OCI-LY7 (cell line): ENCODE data around the gene MRPL40. TPM values are rescaled to one million over a fixed set of nuclear protein-coding genes. Genes with fewer than 3 reads are reported as not detected.

Experiments
- BruUV-seq: library from RNA; stranded (reverse); fragments of 400-500 nt; replicated peaks from 2 replicates; lab custom pipeline; 2021; lab: Mats Ljungman, UMichigan
- CTCF ChIA-PET: fragments of 300-600 bp; sonication (Branson Sonifier 250); formaldehyde crosslinking; loops from one replicate; lab custom pipeline; 2022; ENCODE audit warnings: antibody characterized with exemption; ENCODE audit not compliant: unreplicated experiment; lab: Charles Lee
- POLR2A ChIA-PET: fragments of 300-600 bp; sonication (Branson Sonifier 250); formaldehyde crosslinking; loops from one replicate; lab custom pipeline; 2022; ENCODE audit warnings: antibody characterized with exemption; lab: Charles Lee
- DNase-seq: peaks from one replicate; pipeline ENCODE4 v3.0.0-alpha.2; 2015; ENCODE audit warnings: low spot score
- H2AFZ ChIP-seq: fragments of 200-600 bp; sonication (generic), shearing (Covaris generic); 2 replicates; pipeline ENCODE4 v1.6.1; 2014; ENCODE audit warnings: mild to moderate bottlenecking, antibody characterized with exemption, low read length, moderate library complexity
- H3K27ac ChIP-seq: fragments of 200-600 bp; sonication (generic); 2 replicates; pipeline ENCODE4 v1.5.1; 2014; ENCODE audit warnings: mixed run types, low read depth, mild to moderate bottlenecking, moderate library complexity, low read length, inconsistent platforms; ENCODE audit not compliant: poor library complexity, severe bottlenecking
- H3K36me3 ChIP-seq: fragments of 200-600 bp; sonication (generic); 2 replicates; pipeline ENCODE4 v1.6.1; 2014; ENCODE audit warnings: mild to moderate bottlenecking, antibody characterized with exemption, low read length, moderate library complexity, mixed read lengths; ENCODE audit not compliant: insufficient read depth
- H3K4me1 ChIP-seq: fragments of 200-600 bp; sonication (generic); 2 replicates; pipeline ENCODE4 v1.5.1; 2014; ENCODE audit warnings: mild to moderate bottlenecking, low read length; ENCODE audit not compliant: insufficient read depth, poor library complexity, severe bottlenecking
- H3K4me2 ChIP-seq: fragments of 200-600 bp; sonication (generic); 2 replicates; pipeline ENCODE4 v1.6.1; 2014; ENCODE audit warnings: mild to moderate bottlenecking, low read length
- H3K4me3 ChIP-seq: fragments of 200-600 bp; sonication (generic); 2 replicates; pipeline ENCODE4 v1.5.1; 2014; ENCODE audit warnings: mild to moderate bottlenecking, low read depth, low read length; ENCODE audit not compliant: poor library complexity, severe bottlenecking
- H3K79me2 ChIP-seq: fragments of 200-600 bp; sonication (generic); 2 replicates; pipeline ENCODE4 v1.6.1; 2016; ENCODE audit warnings: low read depth, mild to moderate bottlenecking, low read length, moderate library complexity, mixed read lengths; ENCODE audit not compliant: insufficient read depth
- H3K9me2 ChIP-seq: fragments of 200-600 bp; sonication (generic); 2 replicates; pipeline ENCODE4 v1.6.1; 2016; ENCODE audit warnings: mild to moderate bottlenecking, low read length, mixed read lengths; ENCODE audit not compliant: insufficient read depth
- H3K9me3 ChIP-seq: fragments of 200-600 bp; sonication (generic); 2 replicates; pipeline ENCODE4 v1.6.1; 2014; ENCODE audit warnings: mild to moderate bottlenecking, mixed run types, low read length, mixed read lengths
- H4K20me1 ChIP-seq: fragments of 200-600 bp; sonication (generic); 2 replicates; pipeline ENCODE4 v1.6.1; 2014; ENCODE audit warnings: mild to moderate bottlenecking, antibody characterized with exemption, low read length, moderate library complexity, mixed read lengths; ENCODE audit not compliant: insufficient read depth
- CTCF ChIP-seq: fragments of 200-600 bp; sonication (generic); conservative IDR thresholded peaks from 2 replicates; pipeline ENCODE4 v1.5.1; 2014; ENCODE audit warnings: mild to moderate bottlenecking, antibody characterized with exemption, low read length, moderate library complexity, mixed read lengths
- EZH2phosphoT487 ChIP-seq: fragments of 200-600 bp; sonication (generic); IDR thresholded peaks from 2 replicates; pipeline ENCODE4 v1.6.1; 2018; ENCODE audit warnings: low read depth, borderline replicate concordance, mild to moderate bottlenecking, mixed run types, antibody characterized with exemption, low read length, moderate library complexity, mixed read lengths
- intact Hi-C: fragments of 100-400 bp; cut with micrococcal nuclease; formaldehyde crosslinking; loops from one replicate; pipeline ENCODE4 v1.10.0; 2022; ENCODE audit not compliant: unreplicated experiment
- total RNA-seq, 2 experiments: library from RNA; depleted of rRNA in 1 of 2; stranded (reverse); fragments of >200 nt in 1 of 2; shearing (Covaris generic) in 1 of 2; gene quantifications; 2 replicates each; pipeline ENCODE4 v1.2.3, GENCODE V29; 2014 to 2022

Gene MRPL40
- total RNA-seq, 2 experiments from 2014 or later, result 38.5 to 45.6 TPM

- no peaks in the 10 kb centered on the region for H3K9me3 ChIP-seq
- H3K4me3 ChIP-seq, result no peak overlapping the region
- intact Hi-C loops, result no loop called here
- DNase-seq, result no peak
- H2AFZ ChIP-seq, result no peak overlapping the region
- CTCF ChIA-PET, result interaction anchor here (0.5 to 1.0 kb wide), 2 partner anchors 10 to 15 kb away, joined by 3 read pairs; no protein-coding TSS in a partner anchor
- BruUV-seq, result no TSS peak
- TF ChIP-seq CTCF (no peak), EZH2phosphoT487 (no peak)
- H3K79me2 ChIP-seq, result no peaks in the 10 kb centered on the region
- H3K36me3 ChIP-seq, result peaks cover 91% of the 10 kb centered on the region
- H3K4me2 ChIP-seq, result no peak overlapping the region
- H3K27ac ChIP-seq, result no peak overlapping the region
- H3K4me1 ChIP-seq, result peaks cover 8% of the 10 kb centered on the region
- H3K9me2 ChIP-seq, result no peaks in the 10 kb centered on the region
- POLR2A ChIA-PET, result no interaction called here
- H4K20me1 ChIP-seq, result no peaks in the 10 kb centered on the region
Observed at GRCh38 chr22:19404676-19405075, 27.7 kb upstream of the MRPL40 start.

- POLR2A ChIA-PET, result no interaction called here
Observed at GRCh38 chr22:19405133-19405532, 27.2 kb upstream of the MRPL40 start.

More at GRCh38 chr22:19405133-19405532, 27.2 kb upstream of the MRPL40 start:
- H3K36me3 ChIP-seq, result peaks cover 91% of the 10 kb centered on the region
- BruUV-seq, result no TSS peak
- no peak overlapping the region for H3K27ac ChIP-seq
- intact Hi-C loops, result no loop called here
- peaks cover 8% of the 10 kb centered on the region for H3K4me1 ChIP-seq
- TF ChIP-seq EZH2phosphoT487 (no peak), CTCF (no peak)
- CTCF ChIA-PET, result interaction anchor here (0.5 to 1.0 kb wide), 2 partner anchors 10 to 14 kb away, joined by 3 read pairs; no protein-coding TSS in a partner anchor
- peaks cover 1% of the 10 kb centered on the region; the same call in 1 of the 2 replicates for H3K79me2 ChIP-seq
- H3K9me2 ChIP-seq, result no peaks in the 10 kb centered on the region
- DNase-seq, result no peak
- H3K9me3 ChIP-seq, result no peaks in the 10 kb centered on the region
- no peak overlapping the region for H2AFZ ChIP-seq
- no peak overlapping the region for H3K4me3 ChIP-seq
- no peaks in the 10 kb centered on the region for H4K20me1 ChIP-seq
- H3K4me2 ChIP-seq, result no peak overlapping the region
